K562 (cell line): ENCODE measurements around the gene DCAF10. TPM values are rescaled to one million over a fixed set of nuclear protein-coding genes. Genes with fewer than 3 reads are reported as not detected.
A peak's percentile ranks its signal among the peaks of the same experiment; 100 is the strongest.

Source experiments
- ATAC-seq: fragments of 200-7000 bp; cut with Tn5 transposase; 3 replicates; pipeline ENCODE4 v1.9.1; 2020; ENCODE audit warnings: moderate library complexity
- BruUV-seq: library from RNA; stranded (reverse); fragments of 400-500 nt; replicated peaks from 2 replicates; lab custom pipeline; 2021; lab: Mats Ljungman, UMichigan
- CTCF ChIA-PET: fragments of 300-600 bp; formaldehyde crosslinking; extraction: SDS; loops from one replicate; lab custom pipeline; 2021; ENCODE audit warnings: low intra/inter-chr PET ratio; lab: Yijun Ruan, JAX
- POLR2A ChIA-PET: fragments of 300-600, 350-650 bp; sonication (Branson Sonifier 250); formaldehyde crosslinking; extraction: SDS; loops from one replicate; lab custom pipeline; 2021; ENCODE audit warnings: antibody characterized with exemption, inconsistent platforms; lab: Yijun Ruan, JAX
- DNase-seq, 4 experiments: peaks; one replicate each; pipeline versions ENCODE4 v3.0.0 to v3.0.0-alpha.2; 2011 to 2018; ENCODE audit warnings: low spot score in 3 of 4, mixed read lengths in 3 of 4; ENCODE audit errors: extremely low read depth in 1 of 4
- FAIRE-seq: peaks from 2 replicates; lab custom pipeline; 2011; peaks lifted over from hg19 to GRCh38; lab: Jason Lieb, UNC
- H2AFZ ChIP-seq: 2 replicates; pipeline ENCODE4 v1.6.0; 2011; ENCODE audit warnings: low read depth, low read length, control low read depth, inconsistent platforms
- H3K27ac ChIP-seq: fragments of 200-600 bp; 3 replicates; pipeline ENCODE4 v1.8.0; 2011; ENCODE audit warnings: low read depth, mild to moderate bottlenecking, control low read depth, inconsistent platforms, low read length, moderate library complexity, mixed read lengths; ENCODE audit errors: extremely low read depth
- H3K27me3 ChIP-seq, 2 experiments: fragments of 300-600 bp in 1 of 2; 2 replicates in 1 of 2; 3 replicates in 1 of 2; pipeline versions ENCODE4 v1.6.0 to v1.8.0; 2011; ENCODE audit warnings: inconsistent platforms in 2 of 2, low read length in 2 of 2, mild to moderate bottlenecking in 1 of 2, mixed read lengths in 1 of 2, moderate library complexity in 1 of 2; ENCODE audit not compliant: control insufficient read depth in 2 of 2, insufficient read depth in 2 of 2
- H3K36me3 ChIP-seq: fragments of 300-600 bp; 3 replicates; pipeline ENCODE4 v1.8.0; 2011; ENCODE audit warnings: mild to moderate bottlenecking, low read length, inconsistent platforms; ENCODE audit not compliant: control insufficient read depth, insufficient read depth
- H3K4me1 ChIP-seq, 2 experiments: fragments of 200-600 bp in 1 of 2; replicated peaks in 1 of 2; 2 replicates in 1 of 2; 3 replicates in 1 of 2; pipeline versions ENCODE4 v1.5.1 to v1.8.0; 2011; ENCODE audit warnings: inconsistent platforms in 2 of 2, low read length in 2 of 2, mild to moderate bottlenecking in 1 of 2, mixed read lengths in 1 of 2, moderate library complexity in 1 of 2; ENCODE audit not compliant: control insufficient read depth in 2 of 2, insufficient read depth in 2 of 2
- H3K4me2 ChIP-seq: 2 replicates; pipeline ENCODE4 v1.6.1; 2011; ENCODE audit warnings: low read length, control low read depth, inconsistent platforms, mixed read lengths; ENCODE audit not compliant: insufficient read depth
- H3K4me3 ChIP-seq: fragments of 200-600 bp; sonication (generic), shearing (Covaris generic); 2 replicates; pipeline ENCODE4 v1.5.1; 2016; ENCODE audit warnings: control low read depth, inconsistent platforms
- H3K79me2 ChIP-seq: fragments of 200-600 bp; 3 replicates; pipeline ENCODE4 v1.8.0; 2011; ENCODE audit warnings: low read length, inconsistent platforms; ENCODE audit not compliant: control insufficient read depth, insufficient read depth
- H3K9ac ChIP-seq, 2 experiments: 2 replicates each; pipeline versions ENCODE4 v1.6.0 to v1.6.1; 2011; ENCODE audit warnings: low read depth in 2 of 2, low read length in 2 of 2, control low read depth in 1 of 2, inconsistent platforms in 1 of 2, mild to moderate bottlenecking in 1 of 2, mixed read lengths in 1 of 2; ENCODE audit not compliant: insufficient read depth in 1 of 2
- H3K9me1 ChIP-seq: one replicate; pipeline ENCODE4 v1.6.0; 2011; ENCODE audit warnings: inconsistent platforms, mild to moderate bottlenecking, low read length, moderate library complexity; ENCODE audit not compliant: control insufficient read depth, insufficient read depth
- H3K9me3 ChIP-seq: replicated peaks from 2 replicates; pipeline ENCODE4 v1.5.1; 2011; ENCODE audit warnings: low read depth, low read length, inconsistent platforms; ENCODE audit not compliant: control insufficient read depth, insufficient read depth
- H4K20me1 ChIP-seq: replicated peaks from 2 replicates; pipeline ENCODE4 v1.6.1; 2011; ENCODE audit warnings: low read length, inconsistent platforms, mixed read lengths; ENCODE audit not compliant: control insufficient read depth, insufficient read depth
- ATF4 ChIP-seq: fragments of 450-650 bp; formaldehyde crosslinking; IDR thresholded peaks from 2 replicates; pipeline ENCODE4 v1.4.0; 2022; ENCODE audit warnings: mild to moderate bottlenecking, moderate library complexity
- ATF6 ChIP-seq: sonication (generic); formaldehyde crosslinking; IDR thresholded peaks from 2 replicates; pipeline ENCODE4 v1.4.0; 2020; ENCODE audit warnings: mild to moderate bottlenecking, missing genetic modification reagents
- BCLAF1 ChIP-seq, 2 experiments: fragments of 450-650 bp in 1 of 2; IDR thresholded peaks; 2 replicates each; pipeline ENCODE4 v1.6.1; 2011 to 2017; ENCODE audit warnings: low read depth in 2 of 2, antibody characterized with exemption in 1 of 2, borderline replicate concordance in 1 of 2, low read length in 1 of 2, mild to moderate bottlenecking in 1 of 2, mixed read lengths in 1 of 2; ENCODE audit not compliant: control insufficient read depth in 1 of 2
- EP400 ChIP-seq: fragments of 450-650 bp; IDR thresholded peaks from 2 replicates; pipeline ENCODE4 v1.6.1; 2017; ENCODE audit warnings: antibody characterized with exemption, mild to moderate bottlenecking, moderate library complexity
- GATA2 ChIP-seq: sonication (generic); formaldehyde crosslinking; IDR thresholded peaks from 2 replicates; pipeline ENCODE4 v1.4.0; 2020; ENCODE audit warnings: mild to moderate bottlenecking, missing genetic modification reagents
- MECOM ChIP-seq: fragments of 250-450 bp; sonication (Bioruptor Pico); IDR thresholded peaks from 2 replicates; pipeline ENCODE4 v1.8.0; 2022; ENCODE audit warnings: inconsistent platforms
- POU5F1 ChIP-seq: fragments of 150-350 bp; IDR thresholded peaks from 2 replicates; pipeline ENCODE4 v1.6.1; 2014; ENCODE audit warnings: borderline replicate concordance, low read length, low read depth, mild to moderate bottlenecking; ENCODE audit not compliant: partially characterized antibody
- RBM25 ChIP-seq: fragments of 200-400 bp; formaldehyde crosslinking; IDR thresholded peaks from 2 replicates; pipeline ENCODE4 v1.6.1; 2018; ENCODE audit warnings: low read length, low read depth, moderate library complexity; ENCODE audit not compliant: severe bottlenecking
- RFX5 ChIP-seq: IDR thresholded peaks from 2 replicates; pipeline ENCODE4 v1.6.1; 2011; ENCODE audit warnings: low read depth, mild to moderate bottlenecking, improper control_type of control experiment, low read length
- THRB ChIP-seq: fragments of 450-650 bp; formaldehyde crosslinking; conservative IDR thresholded peaks from 2 replicates; pipeline ENCODE4 v1.4.0; 2022; ENCODE audit warnings: mild to moderate bottlenecking, missing genetic modification characterization
- ZNF384 ChIP-seq: IDR thresholded peaks from 2 replicates; pipeline ENCODE4 v1.6.1; 2012; ENCODE audit warnings: low read depth, low read length, improper control_type of control experiment
- ZNF764 ChIP-seq: fragments of 250-450 bp; sonication (Bioruptor Pico); IDR thresholded peaks from 2 replicates; pipeline ENCODE4 v1.4.0; 2020; ENCODE audit warnings: low read depth, mild to moderate bottlenecking, moderate library complexity
- WGBS: fragments of 100-300 bp; shearing (Covaris generic); methylation state at CpG from one replicate; pipeline ENCODE4 v1.1.6; 2016; ENCODE audit warnings: low coverage, mixed read lengths; ENCODE audit not compliant: insufficient coverage; ENCODE audit errors: missing lambda C conversion rate; 5-methylcytosine and 5-hydroxymethylcytosine counted together
- in situ Hi-C: fragments of 300-500 bp; cut with MboI; formaldehyde crosslinking; loops from 4 replicates; pipeline ENCODE4 v1.15.0; 2018; ENCODE audit warnings: inconsistent platforms, mixed read lengths
- intact Hi-C: fragments of 100-400 bp; cut with micrococcal nuclease; formaldehyde crosslinking; loops from 2 replicates; pipeline ENCODE4 v1.14.2; 2022
- polyA plus RNA-seq, 8 experiments: library from polyadenylated mRNA; depleted of rRNA in 4 of 8; stranded (reverse) in 5 of 8; unstranded in 3 of 8; fragments of >200 nt; fragmentation: Nextera tagmentation in 2 of 8; fragmentation: Illumina TruSeq in 1 of 8; extraction: Ambion mirVana in 2 of 8; extraction: Trizol in 1 of 8; gene quantifications; 2 replicates each; pipeline versions ENCODE4 v1.2.1 to v1.2.3, GENCODE V29; 2011 to 2014; ENCODE audit warnings: inconsistent platforms in 1 of 8, missing spikeins in 1 of 8
- total RNA-seq, 7 experiments: library from RNA; depleted of rRNA in 6 of 7; stranded (reverse); fragments of >200 nt in 6 of 7; fragmentation: Illumina TruSeq in 2 of 7; extraction: Trizol in 2 of 7; gene quantifications; 2 replicates each; pipeline versions ENCODE4 v1.2.1 to v1.2.3, GENCODE V29; 2011 to 2021; ENCODE audit warnings: low replicate concordance in 1 of 7

The DCAF10 gene
- total and polyA plus RNA-seq, 9 of the 15 experiments (the other 6 are each of a cell fraction or from before 2014, with no cell fraction given) = 6.8 to 40.1 (median 16.9) TPM

- in situ Hi-C loops (no loop called here), intact Hi-C loops (no loop called here)
- BruUV-seq = no TSS peak
- Histone ChIP-seq H2AFZ (no peak overlapping the region), H3K27ac (no peak overlapping the region), H3K27me3 (no peaks in the 10 kb centered on the region), H3K4me2 (no peak overlapping the region), H3K79me2 (no peaks in the 10 kb centered on the region), H3K4me1 (peaks cover 0 to 16% of the 10 kb centered on the region in 2 experiments; a peak in 1 of 5 replicates), H3K9me3 (no peaks in the 10 kb centered on the region), H3K9me1 (no peaks in the 10 kb centered on the region), H4K20me1 (no peaks in the 10 kb centered on the region), H3K36me3 (peaks cover 11% of the 10 kb centered on the region; the same call in 1 of the 3 replicates), H3K9ac (peak overlapping the region in 1 of 2 experiments; percentile 40; a peak in 1 of 4 replicates), H3K4me3 (no peak overlapping the region)
- DNase-seq (no peak), ATAC-seq (no peak), FAIRE-seq (no peak)
- 80% methylated on average over 15 of the region's 18 CpGs for WGBS
- ChIA-PET CTCF (no interaction called here), POLR2A (interaction anchor here (0.7 to 0.8 kb wide), 3 partner anchors 11 to 172 kb away, joined by 3 to 4 read pairs (median 3); no protein-coding TSS in a partner anchor)
- TF ChIP-seq ATF4 (no peak), EP400 (no peak), RFX5 (no peak), THRB (no peak), RBM25 (no peak), POU5F1 (no peak), ATF6 (CRISPR knock-in tag) (no peak), MECOM (CRISPR knock-in tag) (no peak), ZNF384 (no peak), GATA2 (CRISPR knock-in tag) (no peak), ZNF764 (CRISPR knock-in tag) (no peak), BCLAF1 (IDR thresholded peaks at IDR 0.05; ENCODE audit: borderline replicate concordance in 1 of 2, control insufficient read depth in 1 of 2, low read depth in 2 of 2, low read length in 1 of 2) (no peak)
Observed at GRCh38 chr9:37916471-37917312, 116.1 kb downstream of the DCAF10 start.
